HG02759 (cell line): ENCODE results near the gene KCNH4.
"Not testable (repeated sequence)": the region's sequence is repeated elsewhere in the genome, so short reads cannot be mapped to it uniquely, and the experiment has no call there.

Source experiments
- ATAC-seq: cut with Tn5 transposase; IDR thresholded peaks from one replicate; pipeline ENCODE4 v1.9.1; 2021; ENCODE audit warnings: mild to moderate bottlenecking, moderate library complexity; ENCODE audit not compliant: unreplicated experiment

Gene KCNH4

GRCh38 chr17:42179911-42180410 is 981 bp downstream of the KCNH4 start:
- ATAC-seq: no peak

GRCh38 chr17:42179335-42179734 is 1.6 kb downstream of the KCNH4 start:
- ATAC-seq: no peak

DNA sequence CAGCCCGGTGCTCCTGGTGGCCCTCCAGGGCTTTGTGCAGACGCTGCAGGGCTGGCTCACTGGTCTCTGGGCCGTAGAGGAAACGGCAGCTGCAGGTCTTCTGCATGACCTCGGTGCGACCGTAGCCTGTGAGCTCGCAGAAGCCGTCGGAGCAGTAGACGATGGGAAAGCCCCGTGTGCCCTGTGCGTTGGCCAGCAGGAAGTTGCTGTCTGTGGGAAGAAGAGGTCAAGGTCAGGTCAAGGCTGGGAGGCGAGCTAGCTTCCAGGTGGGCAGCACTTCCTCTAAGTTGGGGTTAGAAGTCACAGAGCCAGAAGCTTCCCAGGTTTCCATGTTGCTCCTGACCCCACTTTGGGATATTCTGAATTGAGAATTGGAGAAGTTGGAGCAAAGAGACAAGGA is 2.1 kb downstream of the KCNH4 start:
- peak; percentile 48 for ATAC-seq

- ATAC-seq: no peak
These were observed 3.3 kb downstream of the KCNH4 start for GRCh38 chr17:42177684-42178083.

- ATAC-seq: no peak
These were observed 6.7 kb downstream of the KCNH4 start for GRCh38 chr17:42174126-42174783.

- ATAC-seq: no peak
These were observed 9.1 kb downstream of the KCNH4 start for GRCh38 chr17:42171831-42172230.

DNA sequence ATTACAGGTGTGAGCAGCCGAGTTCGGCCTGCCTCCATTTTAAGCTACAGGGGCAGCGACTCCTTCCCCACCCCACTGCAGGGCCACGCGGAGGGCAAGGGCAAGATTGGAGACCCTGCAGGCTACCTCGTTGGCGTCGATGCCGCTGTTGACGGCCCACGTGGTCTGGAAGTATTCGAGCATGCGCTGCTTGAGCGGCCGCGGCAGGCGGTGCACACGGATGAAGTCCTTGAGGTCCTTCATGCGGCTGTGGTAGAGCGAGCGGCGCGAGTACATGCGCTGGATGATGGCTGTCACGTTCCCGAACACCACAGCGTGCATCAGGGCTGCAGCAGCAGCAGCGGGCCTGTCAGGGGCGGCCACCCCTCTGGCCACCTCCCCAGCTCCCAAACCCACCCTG is 11.6 kb downstream of the KCNH4 start:
- ATAC-seq: no peak

DNA sequence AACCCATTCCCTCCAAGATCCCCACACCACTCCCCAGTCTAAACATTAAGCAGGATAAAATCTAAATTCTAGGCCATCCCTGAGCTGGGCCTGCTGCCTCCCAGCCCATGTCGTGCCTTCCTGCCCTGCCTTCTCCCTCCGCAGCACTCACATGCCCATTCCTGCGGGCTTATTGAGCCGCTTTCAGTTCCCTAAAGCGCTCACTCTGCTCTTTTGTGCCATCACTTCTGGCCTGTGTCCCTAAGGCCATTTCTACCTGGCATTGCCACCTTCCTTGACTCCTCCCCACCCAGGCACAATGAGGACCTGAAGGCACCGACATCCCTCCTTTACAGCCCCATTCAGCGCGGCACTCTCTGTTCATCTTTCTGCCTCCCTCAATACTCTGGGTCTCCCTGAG is 13.1 kb downstream of the KCNH4 start:
- no peak for ATAC-seq

GRCh38 chr17:42166196-42166763 is 14.7 kb downstream of the KCNH4 start:
- no peak for ATAC-seq

GRCh38 chr17:42165751-42166150 is 15.2 kb downstream of the KCNH4 start:
- ATAC-seq: no peak

GRCh38 chr17:42163696-42164407 is 17.1 kb downstream of the KCNH4 start:
- ATAC-seq: no peak

DNA sequence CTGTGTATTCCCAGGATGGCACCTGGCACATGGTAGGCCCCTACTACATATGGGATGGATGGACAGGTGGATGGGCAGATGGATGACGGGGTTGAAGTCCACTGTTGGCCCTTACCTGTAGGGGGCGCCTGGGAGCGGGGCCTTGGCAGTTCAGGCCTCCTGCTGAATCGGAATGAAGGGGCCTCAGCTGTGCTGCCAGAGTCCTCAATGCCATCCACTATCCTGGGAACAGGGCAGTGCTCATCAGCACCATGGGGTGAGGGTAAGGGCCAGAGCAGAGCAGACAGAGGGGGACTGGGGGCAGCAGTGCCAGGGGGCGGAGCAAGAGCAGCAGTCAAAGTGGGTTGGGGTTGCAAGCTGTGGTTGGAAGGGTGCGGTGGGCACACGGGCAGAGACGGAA is 17.8 kb downstream of the KCNH4 start:
- ATAC-seq: no peak

DNA sequence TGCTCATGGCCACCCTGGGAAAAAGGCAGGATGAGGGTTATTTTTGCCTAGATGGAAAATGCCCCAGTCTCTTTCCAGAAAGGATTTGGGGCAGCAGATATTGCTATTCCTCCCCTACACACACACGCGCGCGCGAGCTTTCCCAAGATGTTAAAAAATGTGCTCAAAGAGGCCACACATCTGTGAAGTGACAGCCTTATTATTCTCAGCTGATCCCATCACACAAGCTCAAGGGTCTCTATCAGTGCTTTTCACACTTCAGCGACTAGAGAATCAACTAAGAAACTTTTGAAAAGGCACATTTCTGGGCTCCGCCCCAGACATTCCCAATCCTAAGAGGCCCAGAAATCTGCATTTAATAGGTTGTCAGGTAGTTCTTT is 20.4 kb downstream of the KCNH4 start:
- ATAC-seq: no peak

GRCh38 chr17:42159796-42160530 is 21.0 kb downstream of the KCNH4 start:
- ATAC-seq: no peak

GRCh38 chr17:42155614-42156045 is 25.3 kb downstream of the KCNH4 start:
- ATAC-seq: no peak

- no peak for ATAC-seq
These were observed 26.8 kb downstream of the KCNH4 start for GRCh38 chr17:42153919-42154742.

- ATAC-seq: no peak
These were observed 33.9 kb downstream of the KCNH4 start for GRCh38 chr17:42146911-42147607.

DNA sequence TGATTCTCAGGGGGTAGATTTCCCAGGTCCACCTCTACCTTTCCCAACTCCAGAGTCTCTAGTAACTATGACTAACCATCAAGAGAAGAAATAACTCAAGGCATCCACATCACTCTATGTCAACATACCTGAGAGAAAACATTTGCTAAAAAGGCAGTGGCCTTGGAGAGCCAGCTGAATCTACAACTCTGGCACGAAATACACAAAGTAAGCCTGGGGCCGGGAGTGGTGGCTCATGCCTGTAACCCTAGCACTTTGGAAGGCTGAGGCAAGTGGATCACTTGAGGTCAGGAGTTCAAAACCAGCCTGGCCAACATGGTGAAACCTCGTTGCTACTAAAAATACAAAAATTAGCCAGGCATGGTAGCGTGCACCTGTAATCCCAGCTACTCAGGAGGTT is 37.8 kb downstream of the KCNH4 start:
- ATAC-seq: not testable (repeated sequence)

GRCh38 chr17:42142371-42142896 is 38.5 kb downstream of the KCNH4 start:
- ATAC-seq: no peak

DNA sequence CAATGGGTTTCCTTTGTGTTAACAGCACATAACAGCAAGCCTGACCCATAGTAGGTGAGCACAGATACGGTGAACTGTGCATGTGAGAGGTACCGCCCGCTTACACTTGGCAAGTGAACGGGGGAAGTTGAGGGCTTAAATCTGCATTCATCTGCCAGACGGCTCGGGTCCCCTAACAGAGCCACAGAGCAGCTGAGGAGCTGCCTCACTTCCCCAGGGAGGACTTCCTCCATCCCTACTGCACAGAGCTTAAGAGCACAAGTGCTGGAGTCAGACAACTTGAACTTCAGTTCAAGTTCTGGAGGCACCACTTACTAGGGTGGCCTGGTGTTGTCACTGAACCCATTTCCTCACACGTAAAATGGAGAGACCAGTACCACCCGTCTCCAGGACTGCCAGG is 39.6 kb downstream of the KCNH4 start:
- no peak for ATAC-seq
